ENCODE data around the gene TFE3.

The TFE3 gene

DNA sequence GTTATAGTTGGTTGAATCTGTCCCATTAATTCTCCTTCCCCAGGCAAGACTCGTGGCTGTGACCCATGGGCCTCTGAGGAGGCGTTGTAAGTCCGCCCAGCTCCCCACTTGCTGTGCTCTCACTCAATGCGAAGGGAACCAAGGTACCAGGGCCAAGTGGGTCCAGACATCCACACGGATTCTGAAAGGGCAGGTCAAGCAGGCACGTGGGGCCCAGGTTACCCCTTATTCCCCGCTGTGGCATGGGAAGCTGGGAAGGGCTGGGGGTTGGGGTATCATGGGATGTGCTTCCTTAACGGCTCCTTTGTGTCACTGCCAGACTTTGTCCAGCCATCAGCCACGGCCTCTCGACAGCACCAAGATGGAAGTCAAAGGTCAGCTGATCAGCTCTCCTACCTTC, 18.8 kb upstream of the TFE3 start:
- DNase-seq (ENCODE audit: low read depth in 1 of 2, low spot score in 1 of 2): no peak

DNA sequence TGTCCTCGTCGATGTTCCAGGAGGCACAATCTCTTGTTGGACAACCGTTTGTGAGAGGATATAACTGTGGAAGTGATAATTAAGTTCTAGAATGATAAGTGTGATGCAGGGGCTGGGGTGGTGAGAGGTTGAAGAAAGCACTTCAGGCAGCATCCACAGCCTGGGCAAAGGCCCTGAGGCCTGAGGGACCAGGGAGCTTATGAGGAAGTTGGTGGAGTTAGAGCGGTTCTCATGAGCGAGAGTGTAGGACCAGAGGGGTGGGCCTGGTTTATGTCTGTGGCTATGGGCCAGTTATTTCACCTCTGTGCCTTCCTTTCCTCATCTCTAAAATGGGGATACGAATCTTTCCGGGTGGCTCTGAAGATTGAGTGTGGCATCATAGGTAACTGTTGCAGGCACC, 18.3 kb upstream of the TFE3 start:
- DNase-seq (ENCODE audit: low read depth in 1 of 2, low spot score in 1 of 2): no peak

DNA sequence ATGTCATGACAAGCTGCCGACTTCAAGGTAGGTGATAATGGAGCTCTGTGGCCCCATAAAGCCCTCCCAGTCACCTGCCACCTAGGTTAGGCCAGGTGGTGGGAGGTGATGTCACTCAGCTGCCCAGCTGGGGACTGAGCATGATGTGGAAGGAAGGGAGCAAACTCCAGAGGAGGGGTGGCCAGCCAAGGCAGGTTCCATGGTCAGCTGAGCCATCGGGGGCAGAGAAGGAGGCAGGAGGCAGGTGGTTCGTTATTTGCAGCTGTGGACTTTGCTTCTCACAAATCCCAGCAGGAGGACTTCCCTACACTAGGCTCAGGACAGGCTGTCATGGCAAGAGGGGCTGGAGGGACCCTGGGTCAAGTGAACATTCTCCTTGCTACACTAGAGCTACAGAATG, 17.8 kb upstream of the TFE3 start:
- DNase-seq (ENCODE audit: low read depth in 1 of 2, low spot score in 1 of 2): no peak

DNA sequence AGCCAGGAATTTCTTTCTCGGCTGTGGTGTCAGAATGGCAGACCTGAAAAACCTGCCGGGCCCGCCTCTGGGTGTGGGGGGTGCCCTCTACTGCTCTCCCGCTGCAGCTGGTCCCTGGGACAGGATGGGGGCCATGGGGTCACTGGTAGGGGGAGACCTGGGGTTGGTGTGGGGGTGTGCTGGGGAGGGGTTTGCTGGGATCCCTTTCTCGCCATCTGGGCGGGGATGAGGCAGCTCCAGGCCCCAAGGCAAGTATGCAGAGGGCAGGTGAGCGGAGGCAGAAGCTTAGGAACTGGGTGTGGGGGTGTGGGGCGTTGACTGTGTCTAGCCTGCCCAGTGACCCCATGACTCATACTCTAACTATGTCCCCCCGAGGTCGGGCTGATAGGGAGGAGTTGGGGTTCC, 16.5 kb upstream of the TFE3 start:
- DNase-seq (ENCODE audit: low read depth in 1 of 2, low spot score in 1 of 2): no peak

DNA sequence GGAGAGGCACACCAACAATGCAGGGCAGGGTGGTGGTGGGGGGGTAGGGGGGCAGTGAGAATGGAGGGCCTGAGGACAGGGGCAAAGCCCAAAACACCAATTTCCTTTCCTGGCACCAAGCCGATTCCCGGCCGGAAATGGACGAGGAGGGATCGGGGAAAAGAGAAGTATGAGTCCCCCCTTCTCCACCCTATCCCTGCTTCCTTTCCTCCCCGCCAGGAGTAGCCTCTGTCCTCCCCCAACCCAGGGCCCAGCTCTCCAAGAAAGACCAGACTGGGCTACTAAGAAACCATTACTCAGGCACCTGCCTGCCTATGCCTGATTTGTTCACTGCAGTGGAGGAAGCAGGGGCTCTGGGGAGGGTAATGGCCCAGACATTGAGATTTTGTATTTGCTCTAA, 16.0 kb upstream of the TFE3 start:
- DNase-seq (ENCODE audit: low read depth in 1 of 2, low spot score in 1 of 2): no peak

DNA sequence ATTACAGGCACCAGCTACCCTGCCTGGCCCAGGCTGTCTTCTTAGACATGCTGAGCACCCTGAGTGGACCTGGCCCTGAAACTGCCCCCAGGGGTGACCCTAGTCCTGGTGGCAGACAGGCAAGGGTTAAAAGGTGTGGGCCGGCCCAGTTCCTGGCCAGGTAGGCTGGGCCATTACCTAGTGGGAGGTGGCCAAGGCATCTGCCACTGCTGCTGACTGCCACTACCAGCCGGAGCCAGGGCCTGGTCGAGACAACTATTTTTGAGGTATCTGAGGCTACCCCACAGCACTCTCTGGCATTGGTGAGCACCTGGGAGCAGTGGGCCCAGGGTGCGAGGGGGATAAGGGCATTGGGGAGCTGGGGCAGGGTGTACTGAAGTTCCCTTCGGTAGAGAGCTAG, 15.6 kb upstream of the TFE3 start, which contains the start of gene CCDC120:
CCDC120 (plus strand) TSS at position 206 of the 400 bp plus-strand sequence. CDS start 3,043 bp downstream, outside the sequence.
- no peak for DNase-seq (ENCODE audit: low read depth in 1 of 2, low spot score in 1 of 2)

DNA sequence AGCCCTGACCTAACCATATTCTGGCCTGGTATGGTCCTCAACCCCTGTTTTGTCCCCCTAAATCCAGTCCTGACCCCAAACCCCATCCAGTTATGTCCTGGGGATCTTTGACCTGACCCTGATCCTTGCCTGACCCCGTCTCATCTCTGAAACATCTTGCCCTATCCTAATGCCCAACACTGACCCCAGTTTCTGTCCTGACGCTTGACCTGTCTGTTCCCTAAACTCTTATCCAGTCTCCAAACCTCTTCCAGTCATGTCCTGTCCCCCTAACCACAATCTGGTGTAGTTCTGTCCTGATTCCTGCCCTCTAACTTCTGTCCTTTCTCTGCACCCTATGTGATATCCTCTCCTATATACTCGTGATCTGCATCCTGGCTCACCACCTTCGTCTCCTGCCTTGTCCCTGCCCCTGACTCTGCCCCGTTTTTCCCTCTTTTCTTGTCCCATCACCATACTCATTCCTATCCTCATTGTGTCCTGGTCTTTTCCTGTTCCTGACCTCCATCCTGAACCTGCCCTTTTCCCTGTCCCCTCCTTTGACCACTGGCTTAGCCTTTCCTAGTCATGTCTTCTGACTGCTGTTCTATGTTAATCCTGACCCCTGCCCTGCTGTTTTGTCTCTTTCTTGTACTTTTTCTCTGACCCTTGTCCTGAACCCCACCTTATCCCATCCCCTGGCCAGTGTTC, 11.1 kb upstream of the TFE3 start:
- DNase-seq (ENCODE audit: low read depth in 1 of 2, low spot score in 1 of 2): no peak

DNA sequence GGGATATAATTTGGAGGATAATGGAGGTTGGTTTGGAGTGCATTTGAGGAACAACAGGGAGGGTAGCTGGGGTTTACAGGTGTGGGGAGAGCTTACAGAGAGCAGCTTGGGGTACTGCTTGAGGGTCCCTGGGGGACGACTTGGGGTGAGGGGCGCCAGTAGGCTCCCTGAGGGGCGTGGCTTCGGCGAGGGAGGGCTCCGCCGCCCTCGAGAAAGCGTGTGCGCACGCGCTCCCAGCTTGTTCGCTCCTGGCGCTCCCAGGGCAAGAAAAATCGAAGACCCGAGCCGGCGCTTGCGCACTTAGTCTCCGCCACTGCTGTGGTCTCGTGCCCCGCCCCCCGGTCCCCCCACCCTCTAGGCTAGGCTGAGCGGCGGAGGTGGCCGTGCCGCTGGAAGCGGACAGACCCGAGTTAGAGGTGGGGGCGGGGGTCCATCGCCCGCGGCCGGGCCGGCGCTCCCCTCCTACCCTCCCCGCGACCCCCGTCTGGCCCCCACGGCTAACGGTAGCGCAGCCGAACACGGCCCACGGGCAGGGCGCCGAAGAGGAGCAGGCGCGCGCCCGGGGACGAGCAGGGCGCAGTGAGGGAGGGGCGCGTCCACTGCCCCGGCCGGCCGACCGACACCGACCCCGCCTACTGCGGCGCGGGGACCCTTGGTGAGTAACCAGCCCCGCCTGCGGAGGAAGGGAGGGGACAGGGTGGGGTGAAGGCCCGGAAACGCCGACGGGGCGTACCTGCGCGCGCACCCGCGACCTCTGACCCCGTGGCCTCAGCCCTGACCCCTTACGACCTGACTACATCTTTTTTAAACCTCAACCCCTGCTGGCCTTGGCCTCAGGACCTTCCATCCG, 10.3 kb upstream of the TFE3 start:
- peak; percentile 12 to 43 for DNase-seq (ENCODE audit: low read depth in 1 of 2, low spot score in 1 of 2)

DNA sequence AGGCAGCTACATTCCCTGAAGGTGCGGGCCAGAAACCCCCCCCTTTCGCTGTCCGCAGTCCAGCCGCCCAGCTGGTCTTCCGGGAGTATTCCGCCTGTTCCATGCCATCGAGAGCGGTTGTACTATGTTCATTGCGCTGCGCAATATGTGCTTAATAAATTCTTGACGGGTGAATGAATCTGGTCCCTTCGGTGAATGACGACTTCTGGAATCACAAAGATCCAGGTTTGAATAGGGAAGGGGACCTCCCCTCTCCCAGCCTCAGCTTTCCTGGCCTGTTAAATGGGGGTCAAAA, 777 bp upstream of the TFE3 start:
- DNase-seq (ENCODE audit: low read depth in 1 of 2, low spot score in 1 of 2): no peak

DNA sequence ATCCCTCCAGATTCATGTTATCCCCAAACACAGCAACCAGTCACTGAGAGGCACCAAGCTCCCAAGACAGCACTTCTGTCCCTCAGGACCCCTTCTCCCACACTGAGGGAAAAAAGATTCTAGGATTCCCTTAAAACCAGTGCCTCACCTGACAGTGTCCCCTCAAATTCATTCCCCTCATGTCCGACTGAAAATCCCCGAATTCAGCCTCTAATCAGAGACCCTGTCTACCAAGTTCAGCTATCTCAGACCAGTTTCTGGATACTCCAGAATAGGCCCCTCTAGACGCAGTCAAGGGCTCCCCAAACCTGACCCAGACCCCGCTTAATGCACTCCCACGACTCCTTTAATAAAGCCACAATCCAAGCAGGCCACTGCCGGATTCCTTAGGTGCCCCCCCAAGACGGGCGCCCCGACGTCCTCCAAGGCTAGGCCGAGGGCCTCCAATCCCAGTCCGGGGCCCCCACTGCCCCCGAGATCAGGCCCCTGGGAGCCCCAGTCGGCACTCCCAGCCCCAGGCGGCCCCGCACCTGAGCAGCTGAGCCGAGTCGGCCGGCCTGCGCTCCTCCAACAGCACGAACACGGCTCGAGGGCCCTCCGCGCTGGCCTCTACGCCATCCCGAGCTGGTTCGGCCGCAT, 457 bp downstream of the TFE3 start:
- no peak for DNase-seq (ENCODE audit: low read depth in 1 of 2, low spot score in 1 of 2)

DNA sequence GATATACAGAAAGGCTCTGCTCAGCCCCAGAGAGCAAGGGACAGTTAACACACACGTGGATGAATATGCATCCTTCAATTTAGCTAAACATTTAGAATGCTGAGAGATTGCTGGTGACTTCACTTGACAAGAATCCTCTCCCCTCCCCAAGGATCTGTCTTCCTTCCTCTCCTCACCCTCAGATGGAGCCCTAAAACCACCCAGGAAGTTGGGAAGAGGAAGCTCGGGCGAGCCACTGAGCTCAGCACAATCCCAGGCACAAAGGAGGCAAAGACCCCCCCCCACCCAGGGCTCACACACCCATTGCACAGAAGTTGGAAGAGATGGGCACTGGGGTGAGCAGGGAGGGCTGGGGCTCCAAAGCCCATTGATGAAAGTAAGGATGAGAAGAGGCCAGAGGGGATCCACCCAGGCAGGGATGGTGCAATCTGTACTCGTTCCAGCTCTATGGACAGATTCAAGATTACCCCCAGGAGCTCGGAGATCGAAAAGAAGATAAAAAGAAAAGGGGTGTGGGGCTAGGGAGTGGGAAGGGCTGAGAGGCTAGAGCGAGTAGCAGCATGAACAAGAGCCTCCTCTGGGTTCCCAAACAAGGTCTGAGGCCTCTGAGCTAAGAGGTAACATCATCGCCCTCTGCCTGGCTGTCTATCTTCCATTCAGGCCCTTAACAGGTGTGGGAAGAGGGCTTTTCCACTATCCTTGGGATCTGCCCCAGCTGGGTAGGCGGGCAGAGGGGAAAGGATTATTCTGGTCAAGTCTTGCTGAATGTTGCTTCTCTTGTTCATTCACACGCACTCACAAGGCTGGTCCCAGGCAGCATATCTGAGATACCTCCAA, 1.2 kb downstream of the TFE3 start:
- no peak for DNase-seq (ENCODE audit: low read depth in 1 of 2, low spot score in 1 of 2)

DNA sequence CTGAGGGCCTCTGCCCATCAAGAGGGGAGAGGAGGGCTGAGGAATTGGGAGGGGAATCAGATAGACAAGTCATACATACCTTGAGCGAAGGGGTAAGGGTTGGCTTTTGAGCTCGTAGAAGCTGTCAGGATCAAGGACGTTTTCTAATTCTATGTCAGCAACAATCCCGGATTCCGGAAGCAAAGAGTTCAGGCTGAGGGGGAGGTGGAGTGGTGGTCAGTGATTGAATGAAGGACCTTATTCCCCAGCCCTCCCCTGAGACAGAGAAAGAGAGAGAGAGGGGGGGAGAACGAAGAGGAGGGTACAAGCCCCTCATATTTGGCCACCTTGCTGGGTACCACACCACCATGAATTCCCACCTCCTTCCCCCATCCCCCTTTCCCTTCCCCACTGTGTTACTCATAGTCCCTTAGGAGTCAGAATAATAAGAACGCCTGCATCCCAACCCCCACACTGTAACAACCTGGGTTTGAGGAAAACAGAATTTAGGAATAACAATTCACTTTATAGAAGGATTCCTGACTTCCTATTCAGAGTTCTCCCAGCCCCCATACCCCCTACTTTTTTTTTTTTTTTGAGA, 2.7 kb downstream of the TFE3 start:
- no peak for DNase-seq (ENCODE audit: low read depth in 1 of 2, low spot score in 1 of 2)

DNA sequence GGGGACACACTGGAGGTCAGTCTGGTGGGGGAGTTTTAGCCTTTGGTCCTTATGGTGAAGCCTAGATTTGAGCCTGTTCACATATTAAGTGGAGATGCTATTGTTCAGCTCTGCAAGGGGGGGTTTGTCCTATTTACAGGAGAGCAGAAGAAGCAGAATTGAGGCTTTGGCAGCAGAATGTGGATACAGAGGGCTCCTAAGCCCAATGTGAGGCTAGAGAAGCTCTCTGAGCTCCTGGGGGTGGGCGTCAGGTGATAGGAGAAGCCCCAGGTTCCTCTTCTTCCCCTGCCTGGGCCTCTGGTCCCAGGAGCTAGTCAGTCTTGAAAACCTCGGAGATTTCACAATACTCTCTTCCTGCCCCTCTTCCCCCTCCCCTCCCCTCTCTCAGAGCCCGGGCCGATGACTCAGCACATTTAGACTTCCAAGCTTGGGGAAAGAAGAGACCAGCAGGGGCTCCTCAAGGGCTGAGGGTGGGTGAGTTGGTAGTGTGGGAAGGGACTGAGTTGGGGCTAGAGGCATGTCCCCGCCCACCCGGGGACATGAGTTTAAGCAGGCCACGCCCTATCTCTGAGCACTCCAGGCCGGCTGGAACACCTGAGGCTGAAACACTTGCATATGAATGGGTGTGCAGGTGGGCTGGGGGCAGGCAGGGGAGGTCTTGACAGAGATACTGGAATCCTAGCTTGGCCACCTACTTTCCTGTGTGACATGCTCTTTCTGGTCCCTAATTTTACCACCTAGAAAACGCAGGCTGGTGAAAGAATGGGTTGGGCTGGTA, 3.4 kb downstream of the TFE3 start:
- DNase-seq (ENCODE audit: low read depth in 1 of 2, low spot score in 1 of 2): peak in 1 of 2 donors; percentile 15

DNA sequence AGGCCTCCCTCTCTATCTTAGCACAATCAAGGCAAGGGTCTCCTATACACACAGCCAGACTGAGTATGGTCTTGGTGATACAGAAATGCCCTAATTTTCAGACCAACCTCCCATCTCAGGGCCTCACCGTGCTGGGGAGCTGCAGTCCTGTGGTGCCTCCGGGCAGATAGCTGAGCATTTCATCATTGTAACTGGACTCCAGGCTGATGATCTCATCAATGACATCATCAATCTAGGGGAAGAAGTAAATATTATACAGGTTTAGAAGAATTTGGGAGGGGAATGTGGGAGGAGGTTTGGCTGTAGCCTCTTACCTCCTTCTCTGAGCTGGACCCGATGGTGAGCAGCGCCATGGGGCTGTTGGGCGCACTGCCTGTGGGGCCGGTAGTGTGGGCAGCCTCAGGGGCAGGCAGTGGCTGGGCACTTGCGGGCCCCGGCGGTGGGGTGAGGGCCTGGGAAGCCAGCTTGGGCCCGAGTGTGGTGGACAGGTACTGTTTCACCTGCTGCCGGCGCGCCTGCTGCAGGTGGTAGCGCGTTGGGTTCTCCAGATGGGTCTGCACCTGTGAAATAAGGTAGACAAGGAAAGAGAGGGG, 5.2 kb downstream of the TFE3 start:
- DNase-seq (ENCODE audit: low read depth in 1 of 2, low spot score in 1 of 2): no peak

DNA sequence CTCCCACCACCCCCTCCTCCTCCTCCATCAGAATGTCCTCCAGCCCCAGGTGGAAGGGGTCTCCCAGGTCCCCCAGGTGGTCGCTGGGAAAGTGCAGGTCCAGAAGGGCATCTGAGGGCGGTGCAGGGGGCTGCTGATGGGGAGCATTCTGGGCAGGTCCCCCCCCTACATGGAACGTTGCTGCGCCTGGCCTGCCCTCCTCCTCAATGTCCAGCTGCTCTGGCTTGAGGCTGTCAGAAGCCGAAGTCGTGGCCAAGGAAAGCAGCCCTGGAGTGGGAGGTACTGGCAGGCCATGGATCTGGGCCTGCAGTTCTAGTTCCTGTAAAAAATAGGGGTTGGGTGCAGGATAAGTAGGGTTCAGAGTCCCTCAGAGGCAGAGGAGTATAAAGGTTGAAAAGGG, 12.9 kb downstream of the TFE3 start:
- DNase-seq (ENCODE audit: low read depth in 1 of 2, low spot score in 1 of 2): no peak

DNA sequence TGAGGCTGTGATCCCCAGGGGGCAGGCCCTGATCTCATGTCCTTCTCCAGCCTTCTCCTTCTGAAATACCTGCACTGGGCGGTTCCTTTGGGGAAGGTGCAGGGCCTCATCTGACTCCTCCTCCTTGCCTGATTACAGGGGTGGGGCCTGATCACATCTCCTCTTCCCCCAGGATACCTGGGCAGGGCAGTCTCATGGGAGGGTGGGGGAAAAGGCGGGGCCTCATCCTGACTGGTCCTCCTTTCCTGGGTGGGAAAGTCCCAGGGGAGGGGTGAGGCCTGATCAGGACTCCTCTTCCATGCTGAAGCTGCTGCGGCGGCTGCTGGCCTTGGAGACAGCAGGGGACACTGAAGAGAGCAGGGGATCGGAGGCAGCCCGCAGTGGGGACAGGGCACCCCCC, 13.3 kb downstream of the TFE3 start:
- no peak for DNase-seq (ENCODE audit: low read depth in 1 of 2, low spot score in 1 of 2)

DNA sequence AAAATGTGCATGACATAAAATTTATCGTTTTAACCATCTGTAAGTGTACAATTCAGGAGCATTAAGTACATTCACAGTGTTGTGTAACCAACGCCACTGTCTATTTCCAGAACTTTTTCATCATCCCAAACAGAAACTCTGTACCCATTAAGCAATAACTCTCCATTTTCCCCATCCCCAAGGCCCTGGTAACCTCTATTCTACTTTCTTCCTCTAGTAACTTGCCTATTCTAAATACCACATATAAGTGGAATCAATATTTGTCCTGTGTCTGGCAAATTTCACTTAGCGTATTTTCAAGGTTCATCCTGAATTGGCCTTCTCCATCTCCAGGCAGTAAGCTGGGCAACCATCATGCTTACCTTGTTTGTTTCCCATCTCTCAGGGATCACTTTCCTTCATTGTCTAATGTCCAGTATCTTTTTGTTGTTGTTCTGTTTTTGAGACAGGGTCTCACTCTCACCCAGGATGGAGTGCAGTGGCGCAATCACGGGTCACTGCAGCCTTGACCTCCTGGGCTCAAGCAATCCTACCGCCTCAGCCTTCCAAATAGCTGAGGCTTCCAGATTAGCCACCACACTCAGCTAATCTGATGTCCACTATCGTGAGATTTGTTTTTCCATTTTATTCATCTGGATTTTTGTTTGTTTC, 23.4 kb downstream of the TFE3 start:
- no peak for DNase-seq (ENCODE audit: low read depth in 1 of 2, low spot score in 1 of 2)

DNA sequence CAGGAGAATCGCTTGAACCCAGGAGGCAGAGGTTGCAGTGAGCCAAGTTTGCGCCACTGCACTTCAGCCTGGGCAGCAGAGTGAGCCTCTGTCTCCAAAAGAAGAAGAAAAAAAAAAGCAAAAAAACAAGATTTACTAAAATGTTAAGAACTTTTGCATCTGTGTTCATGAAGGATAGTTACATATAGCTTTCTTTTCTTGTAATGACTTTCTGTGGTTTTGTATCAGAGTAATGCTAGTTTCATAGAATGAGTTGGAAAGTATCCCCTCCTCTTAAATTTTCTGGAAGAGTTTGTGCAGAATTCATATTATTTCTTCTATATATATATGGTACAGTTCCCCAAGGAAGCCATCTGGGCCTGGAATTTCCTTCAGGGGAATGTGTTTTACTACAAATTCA, 24.1 kb downstream of the TFE3 start:
- no peak for DNase-seq (ENCODE audit: low read depth in 1 of 2, low spot score in 1 of 2)

DNA sequence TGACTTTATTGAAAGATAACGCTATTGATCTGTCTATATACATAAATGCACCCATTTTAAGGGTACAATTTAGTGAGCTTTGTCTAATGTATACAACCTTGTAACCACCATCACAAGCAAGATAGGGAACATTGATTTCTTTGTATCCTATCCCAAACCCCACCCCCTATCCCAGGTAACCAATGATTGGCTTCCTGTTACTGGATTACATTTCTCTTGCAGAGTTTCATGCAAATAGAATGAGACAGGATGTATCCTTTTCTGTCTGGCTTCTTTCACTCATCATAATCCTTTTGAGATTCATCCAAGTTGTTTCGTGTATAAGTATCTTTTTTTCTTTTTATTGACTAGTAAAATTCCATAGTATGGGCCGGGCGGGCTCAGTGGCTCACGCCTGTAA, 39.5 kb downstream of the TFE3 start:
- no peak for DNase-seq (ENCODE audit: low read depth in 1 of 2, low spot score in 1 of 2)

Measured in activated T-helper 1 cell treated with anti-CD3 and anti-CD28 coated beads, Interleukin-2, amount 50 U/mL, for 16 hours (primary cell).